Stimulated activated memory B cell treated with anti-CD40 and anti-IgM and Interleukin-4, amounts not matched to agents 10 μg/mL and 1 μg/mL and 100 μg/mL, for 72 hours (primary cell): ENCODE results near the gene STK40.

Source experiments
- ATAC-seq: fragments of 150-1000 bp; cut with Tn5 transposase; 2 replicates; pipeline ENCODE4 v1.10.0; 2021
- H3K27ac Mint-ChIP-seq: one replicate; pipeline ENCODE4 v1.8.0; 2022; ENCODE audit warnings: mild to moderate bottlenecking, mixed read lengths
- H3K27me3 Mint-ChIP-seq: one replicate; pipeline ENCODE4 v1.8.0; 2022; ENCODE audit warnings: mixed read lengths
- H3K36me3 Mint-ChIP-seq: one replicate; pipeline ENCODE4 v1.8.0; 2022; ENCODE audit warnings: mixed read lengths
- H3K4me1 Mint-ChIP-seq: one replicate; pipeline ENCODE4 v1.8.0; 2022; ENCODE audit warnings: mixed read lengths
- H3K4me3 Mint-ChIP-seq: one replicate; pipeline ENCODE4 v1.8.0; 2022; ENCODE audit warnings: mild to moderate bottlenecking, moderate library complexity, mixed read lengths
- H3K9me3 Mint-ChIP-seq: one replicate; pipeline ENCODE4 v1.8.0; 2022; ENCODE audit warnings: mixed read lengths

The STK40 gene

DNA sequence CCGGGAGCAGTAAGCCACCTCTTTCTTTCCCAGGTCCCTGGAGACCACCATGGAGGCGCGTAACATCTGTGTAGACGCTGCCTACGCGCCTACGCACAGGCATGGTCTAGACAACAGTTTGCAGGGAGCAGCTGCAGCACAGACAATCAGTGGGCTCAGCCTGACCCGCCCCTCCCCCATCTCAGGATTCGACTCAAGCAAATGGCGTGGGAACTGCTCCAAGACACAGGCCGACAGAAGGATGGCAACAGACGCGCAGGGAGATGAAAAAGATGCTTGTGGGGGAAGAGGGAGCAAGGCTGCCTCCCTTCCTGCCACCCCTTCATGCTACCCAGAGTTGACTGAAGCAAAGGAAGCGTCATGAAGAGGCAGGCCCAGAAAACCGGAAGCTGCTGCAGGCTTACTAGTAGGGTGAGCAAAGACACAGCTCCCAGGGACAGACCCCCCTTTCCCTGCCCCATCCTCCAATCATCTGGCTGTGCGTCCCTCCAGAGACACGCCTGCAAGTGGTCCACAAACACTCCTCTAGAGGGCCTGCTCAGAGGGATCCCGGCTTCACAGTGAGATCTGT, 19.5 kb downstream of the STK40 start:
- Mint-ChIP-seq H3K27me3 (no peaks in the 10 kb centered on the region), H3K4me3 (no peak overlapping the region), H3K4me1 (peaks cover 53% of the 10 kb centered on the region)

GRCh38 chr1:36365381-36365780, 20.3 kb downstream of the STK40 start:
- Mint-ChIP-seq H3K9me3 (no peaks in the 10 kb centered on the region), H3K27me3 (no peaks in the 10 kb centered on the region), H3K27ac (peak overlapping the region; percentile 59), H3K4me1 (peaks cover 50% of the 10 kb centered on the region), H3K36me3 (peaks cover 26% of the 10 kb centered on the region), H3K4me3 (no peak overlapping the region)
- ATAC-seq: peak; percentile 56

More for the DNA sequence above, 19.5 kb downstream of the STK40 start:
- Mint-ChIP-seq H3K27ac (peak overlapping the region; percentile 59), H3K9me3 (no peaks in the 10 kb centered on the region), H3K36me3 (peaks cover 24% of the 10 kb centered on the region)
- ATAC-seq: peak; percentile 34

DNA sequence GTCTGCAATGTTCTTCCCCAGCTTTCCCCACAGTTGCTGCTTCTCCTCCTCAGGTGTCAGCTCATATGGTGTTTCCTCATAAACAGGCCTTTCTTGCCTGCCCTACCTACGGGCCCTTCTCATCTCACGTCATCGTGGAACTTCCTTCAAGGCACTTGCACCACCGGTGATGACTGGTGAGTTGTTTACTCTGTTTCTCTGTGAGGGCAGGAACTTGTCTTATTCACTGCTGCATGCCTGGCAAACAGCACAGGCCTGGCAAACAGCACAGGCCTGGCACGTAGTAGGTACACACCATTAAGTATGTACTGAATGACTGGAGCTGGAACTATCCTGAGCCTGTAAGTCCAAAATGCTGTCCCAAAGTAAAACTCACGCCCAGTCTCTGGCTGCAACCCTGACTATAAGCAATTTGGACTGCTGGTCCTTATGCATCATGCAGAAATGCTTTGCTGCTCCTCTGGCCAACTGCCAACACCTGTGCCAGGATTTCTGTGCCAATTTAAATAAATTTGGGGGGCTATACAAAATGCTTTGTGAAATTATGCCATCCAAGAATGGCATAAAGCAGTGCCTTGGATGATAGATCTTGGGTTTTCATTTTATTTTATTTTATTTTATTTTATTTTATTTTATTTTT, 25.7 kb downstream of the STK40 start:
- no peak for ATAC-seq
- H3K9me3 Mint-ChIP-seq: no peaks in the 10 kb centered on the region
- peaks cover 62% of the 10 kb centered on the region for H3K36me3 Mint-ChIP-seq
- H3K27me3 Mint-ChIP-seq: no peaks in the 10 kb centered on the region
- H3K27ac Mint-ChIP-seq: peak overlapping the region; percentile 54
- H3K4me1 Mint-ChIP-seq: peaks cover 16% of the 10 kb centered on the region
- H3K4me3 Mint-ChIP-seq: peak overlapping the region; percentile 0

GRCh38 chr1:36359383-36359782, 26.3 kb downstream of the STK40 start:
- Mint-ChIP-seq H3K36me3 (peaks cover 68% of the 10 kb centered on the region), H3K9me3 (no peaks in the 10 kb centered on the region), H3K4me3 (peak overlapping the region; percentile 0), H3K27ac (peak overlapping the region; percentile 54), H3K27me3 (no peaks in the 10 kb centered on the region), H3K4me1 (peaks cover 14% of the 10 kb centered on the region)
- no peak for ATAC-seq

DNA sequence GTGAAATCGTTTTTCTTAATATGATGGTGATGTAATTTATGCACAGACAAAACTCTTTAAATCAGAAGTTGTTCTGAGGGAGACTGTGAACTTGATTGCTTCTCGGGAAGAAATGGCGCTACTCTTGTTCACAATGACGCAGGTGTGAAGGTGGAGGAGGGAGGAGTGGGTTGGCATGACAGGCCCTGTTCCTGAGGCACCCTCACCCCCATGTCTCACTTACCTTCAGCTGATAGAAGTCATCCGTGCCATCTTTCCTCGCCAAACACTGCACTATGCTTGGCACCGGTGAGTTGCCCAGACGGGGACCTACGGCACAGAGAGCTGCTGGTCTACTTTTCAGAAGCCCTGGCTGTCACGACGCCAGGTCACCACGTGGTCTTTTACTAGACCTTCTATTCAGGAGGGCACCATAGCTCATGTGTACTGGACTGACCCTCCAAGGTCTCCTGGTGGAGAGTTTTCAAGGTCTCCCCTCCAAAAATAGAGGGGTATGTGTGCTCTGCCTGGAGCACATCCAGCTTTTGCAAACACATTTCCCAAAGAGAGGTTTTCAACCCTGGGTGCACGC, 27.1 kb downstream of the STK40 start:
- Mint-ChIP-seq H3K4me3 (no peak overlapping the region), H3K4me1 (peaks cover 14% of the 10 kb centered on the region), H3K27ac (peak overlapping the region; percentile 54), H3K9me3 (no peaks in the 10 kb centered on the region), H3K27me3 (no peaks in the 10 kb centered on the region), H3K36me3 (peaks cover 76% of the 10 kb centered on the region)
- no peak for ATAC-seq

- Mint-ChIP-seq H3K4me1 (peaks cover 21% of the 10 kb centered on the region), H3K27me3 (no peaks in the 10 kb centered on the region), H3K4me3 (no peak overlapping the region), H3K27ac (no peak overlapping the region), H3K9me3 (no peaks in the 10 kb centered on the region), H3K36me3 (peaks cover 76% of the 10 kb centered on the region)
- ATAC-seq: no peak
These were observed 29.9 kb downstream of the STK40 start for GRCh38 chr1:36355811-36356210.

- Mint-ChIP-seq H3K27ac (no peak overlapping the region), H3K4me1 (peaks cover 22% of the 10 kb centered on the region), H3K36me3 (peaks cover 76% of the 10 kb centered on the region), H3K9me3 (no peaks in the 10 kb centered on the region), H3K4me3 (no peak overlapping the region), H3K27me3 (no peaks in the 10 kb centered on the region)
- ATAC-seq: no peak
These were observed 31.2 kb downstream of the STK40 start for GRCh38 chr1:36354486-36354885.

DNA sequence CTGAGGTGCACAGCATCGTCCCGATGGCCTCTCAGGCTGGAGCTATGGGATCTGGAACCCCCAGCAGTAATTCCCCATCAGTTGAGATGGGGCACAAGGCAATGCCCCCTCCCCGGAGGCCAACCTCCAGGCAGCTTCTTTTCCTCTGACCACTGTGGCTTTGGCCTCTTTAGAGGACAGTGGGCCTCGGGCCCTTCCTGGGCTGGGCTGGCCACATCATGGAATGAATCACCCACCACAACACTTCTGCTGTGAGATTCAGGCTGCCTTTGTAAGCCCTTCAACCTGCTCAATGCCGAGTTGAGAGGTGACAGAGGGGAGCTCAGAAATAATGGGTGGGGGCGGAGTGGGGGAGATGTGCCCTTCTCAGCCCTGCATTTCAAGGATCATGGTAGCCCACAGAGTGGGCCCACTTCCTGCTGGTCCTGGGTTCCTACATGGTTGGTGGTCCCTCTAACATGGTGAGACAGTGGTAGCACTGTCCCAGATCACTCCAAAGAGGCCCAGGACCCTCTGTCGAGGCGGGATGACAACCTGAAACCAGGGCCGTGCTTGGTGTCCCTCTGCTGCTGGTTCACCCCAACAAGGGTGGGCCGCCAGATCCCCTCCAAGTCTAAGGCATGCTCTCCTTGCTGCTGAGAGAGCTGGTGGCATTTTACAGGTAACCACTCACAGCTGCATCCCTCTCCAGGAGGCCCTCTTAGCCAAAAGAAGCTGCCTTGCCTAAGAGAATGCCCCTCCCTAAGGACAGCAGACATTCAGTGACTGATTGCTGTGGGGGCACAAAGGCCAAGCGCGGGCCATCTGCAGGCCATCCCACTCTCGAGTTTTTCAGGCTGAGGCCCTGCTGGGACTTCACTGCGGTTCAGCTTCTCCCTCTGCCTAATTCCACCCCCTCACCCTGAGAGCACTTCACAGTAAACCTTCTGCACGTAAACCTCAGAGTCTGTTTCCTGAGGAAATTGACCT, 32.5 kb downstream of the STK40 start:
- no peak overlapping the region for H3K27ac Mint-ChIP-seq
- H3K27me3 Mint-ChIP-seq: no peaks in the 10 kb centered on the region
- no peaks in the 10 kb centered on the region for H3K9me3 Mint-ChIP-seq
- no peak for ATAC-seq
- peaks cover 69% of the 10 kb centered on the region for H3K36me3 Mint-ChIP-seq
- H3K4me1 Mint-ChIP-seq: peaks cover 19% of the 10 kb centered on the region
- H3K4me3 Mint-ChIP-seq: no peak overlapping the region

- H3K27ac Mint-ChIP-seq: no peak overlapping the region
These were observed 33.4 kb downstream of the STK40 start for GRCh38 chr1:36352125-36352909.

GRCh38 chr1:36351227-36351977, 34.3 kb downstream of the STK40 start:
- Mint-ChIP-seq H3K4me1 (peaks cover 20% of the 10 kb centered on the region), H3K4me3 (no peak overlapping the region), H3K27me3 (no peaks in the 10 kb centered on the region), H3K9me3 (no peaks in the 10 kb centered on the region), H3K36me3 (peaks cover 71% of the 10 kb centered on the region), H3K27ac (peak overlapping the region; percentile 27)
- no peak for ATAC-seq

More at GRCh38 chr1:36352125-36352909, 33.4 kb downstream of the STK40 start:
- Mint-ChIP-seq H3K4me1 (peaks cover 20% of the 10 kb centered on the region), H3K36me3 (peaks cover 71% of the 10 kb centered on the region), H3K4me3 (no peak overlapping the region), H3K27me3 (no peaks in the 10 kb centered on the region), H3K9me3 (no peaks in the 10 kb centered on the region)
- ATAC-seq: no peak

DNA sequence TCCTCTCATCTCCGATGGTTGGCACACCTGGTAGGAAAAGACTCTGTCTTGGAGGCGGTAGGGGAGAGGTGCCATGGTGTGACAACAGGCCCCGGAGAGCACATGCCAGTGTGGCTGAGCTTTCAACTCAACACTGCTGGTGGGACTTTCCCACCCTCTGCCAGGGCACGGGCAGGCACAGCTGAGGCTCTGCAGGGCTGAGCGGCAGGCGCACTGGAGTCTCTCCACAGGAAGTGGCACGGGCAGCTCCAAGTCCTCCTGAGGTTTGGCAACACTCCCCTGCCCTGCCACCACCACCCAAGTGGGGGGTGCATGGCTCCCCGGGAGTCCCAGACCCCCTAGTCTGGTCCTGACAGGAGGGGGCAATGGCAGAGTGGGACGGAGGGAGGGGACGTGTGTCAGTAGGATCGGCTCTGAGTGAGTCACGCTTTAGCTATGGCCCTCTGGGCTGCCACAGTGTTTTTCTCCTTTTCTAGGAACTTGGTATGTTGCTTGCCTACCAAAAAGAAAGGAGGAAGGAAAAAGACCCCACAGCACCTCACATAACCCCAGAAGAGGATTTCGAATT, 35.0 kb downstream of the STK40 start:
- H3K4me3 Mint-ChIP-seq: no peak overlapping the region
- H3K9me3 Mint-ChIP-seq: no peaks in the 10 kb centered on the region
- H3K27me3 Mint-ChIP-seq: no peaks in the 10 kb centered on the region
- ATAC-seq: peak; percentile 54
- H3K27ac Mint-ChIP-seq: peak overlapping the region; percentile 27
- peaks cover 20% of the 10 kb centered on the region for H3K4me1 Mint-ChIP-seq
- H3K36me3 Mint-ChIP-seq: peaks cover 68% of the 10 kb centered on the region

GRCh38 chr1:36349839-36350238, 35.9 kb downstream of the STK40 start:
- no peak overlapping the region for H3K4me3 Mint-ChIP-seq

DNA sequence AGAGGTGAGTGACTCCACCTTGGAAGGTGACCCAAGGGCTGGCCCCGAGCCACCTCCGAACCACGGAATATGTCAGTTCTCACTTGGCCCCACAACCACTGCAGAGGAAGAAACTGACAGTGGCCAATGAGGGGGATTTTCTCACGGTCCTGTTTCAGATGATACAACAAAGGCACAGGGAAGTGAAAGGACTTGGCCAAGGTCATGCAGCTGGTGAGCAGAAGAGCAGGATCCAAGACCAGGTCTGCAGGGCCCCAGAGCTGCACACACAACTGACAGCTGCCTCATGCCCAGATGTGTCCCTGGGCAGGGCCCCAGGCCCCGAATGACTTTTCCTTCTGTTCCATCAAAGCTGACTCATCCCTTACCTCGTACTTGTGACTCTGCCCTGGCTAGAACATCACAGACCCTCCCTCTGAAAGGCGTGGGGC, 36.5 kb downstream of the STK40 start:
- H3K36me3 Mint-ChIP-seq: peaks cover 68% of the 10 kb centered on the region
- peaks cover 20% of the 10 kb centered on the region for H3K4me1 Mint-ChIP-seq
- ATAC-seq: peak; percentile 92
- no peak overlapping the region for H3K27ac Mint-ChIP-seq
- no peak overlapping the region for H3K4me3 Mint-ChIP-seq
- H3K9me3 Mint-ChIP-seq: no peaks in the 10 kb centered on the region
- H3K27me3 Mint-ChIP-seq: no peaks in the 10 kb centered on the region

More at GRCh38 chr1:36349839-36350238, 35.9 kb downstream of the STK40 start:
- H3K9me3 Mint-ChIP-seq: no peaks in the 10 kb centered on the region
- peaks cover 20% of the 10 kb centered on the region for H3K4me1 Mint-ChIP-seq
- H3K27me3 Mint-ChIP-seq: no peaks in the 10 kb centered on the region
- no peak for ATAC-seq
- no peak overlapping the region for H3K27ac Mint-ChIP-seq
- peaks cover 68% of the 10 kb centered on the region for H3K36me3 Mint-ChIP-seq
